HUES6 (cell line): ENCODE results near the gene AKT1.

Experiments used
- H3K27ac ChIP-seq: 2 replicates; pipeline ENCODE4 v1.7.0; 2013; ENCODE audit warnings: low read depth, mild to moderate bottlenecking, low read length, inconsistent platforms
- H3K27me3 ChIP-seq: 2 replicates; pipeline ENCODE4 v1.6.1; 2013; ENCODE audit warnings: low read length; ENCODE audit not compliant: control insufficient read depth, insufficient read depth
- H3K36me3 ChIP-seq: 2 replicates; pipeline ENCODE4 v1.6.1; 2013; ENCODE audit warnings: low read length; ENCODE audit not compliant: control insufficient read depth, insufficient read depth
- H3K4me1 ChIP-seq: 2 replicates; pipeline ENCODE4 v1.6.1; 2013; ENCODE audit warnings: low read length; ENCODE audit not compliant: control insufficient read depth, insufficient read depth
- H3K4me3 ChIP-seq: 2 replicates; pipeline ENCODE4 v1.5.1; 2013; ENCODE audit warnings: low read depth, low read length
- H3K9ac ChIP-seq: one replicate; pipeline ENCODE4 v1.6.1; 2013; ENCODE audit warnings: mild to moderate bottlenecking, low read length
- H3K9me3 ChIP-seq: 2 replicates; pipeline ENCODE4 v1.6.1; 2013; ENCODE audit warnings: low read depth, low read length; ENCODE audit not compliant: control insufficient read depth, insufficient read depth

Gene AKT1

DNA sequence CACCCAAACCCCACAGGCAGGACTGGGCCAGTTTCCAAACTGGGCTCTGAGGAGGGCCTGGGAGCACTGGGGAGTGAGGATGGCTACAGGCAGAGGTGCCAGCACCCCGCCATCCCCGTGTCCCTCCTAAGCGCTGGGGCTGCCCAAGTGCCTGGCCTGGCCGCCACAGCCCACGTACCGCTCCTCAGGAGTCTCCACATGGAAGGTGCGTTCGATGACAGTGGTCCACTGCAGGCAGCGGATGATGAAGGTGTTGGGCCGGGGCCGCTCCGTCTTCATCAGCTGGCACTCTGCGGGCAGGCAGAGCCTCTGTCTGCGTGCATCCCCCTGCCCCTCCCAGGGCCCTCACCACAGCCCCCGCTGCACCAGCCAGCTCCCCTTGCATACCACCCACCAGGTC lies 19.1 kb downstream of the AKT1 start:
- H3K27ac ChIP-seq, result no peak overlapping the region
- H3K4me1 ChIP-seq, result no peaks in the 10 kb centered on the region
- no peak overlapping the region for H3K9ac ChIP-seq
- peaks cover 66% of the 10 kb centered on the region for H3K36me3 ChIP-seq
- H3K9me3 ChIP-seq, result peaks cover 4% of the 10 kb centered on the region
- H3K4me3 ChIP-seq, result no peak overlapping the region
- H3K27me3 ChIP-seq, result no peaks in the 10 kb centered on the region

DNA sequence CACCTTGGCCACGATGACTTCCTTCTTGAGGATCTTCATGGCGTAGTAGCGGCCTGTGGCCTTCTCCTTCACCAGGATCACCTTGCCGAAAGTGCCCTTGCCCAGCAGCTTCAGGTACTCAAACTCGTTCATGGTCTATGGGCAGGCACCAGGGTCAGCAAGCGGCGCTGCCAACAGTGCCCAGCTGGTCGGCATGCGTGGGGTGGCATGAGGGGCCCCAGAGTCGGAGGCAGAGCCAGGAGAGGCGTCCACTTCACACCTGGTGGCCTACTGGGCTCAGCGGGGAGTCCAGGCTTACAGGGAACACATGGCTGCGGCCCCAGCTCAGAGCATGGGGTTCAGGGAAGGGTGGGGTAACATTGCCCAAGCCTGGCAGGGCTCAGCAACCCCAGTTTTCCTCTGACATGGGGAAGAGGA lies 20.5 kb downstream of the AKT1 start:
- no peak overlapping the region for H3K9ac ChIP-seq
- peaks cover 68% of the 10 kb centered on the region for H3K36me3 ChIP-seq
- H3K4me1 ChIP-seq, result no peaks in the 10 kb centered on the region
- no peak overlapping the region for H3K4me3 ChIP-seq
- peaks cover 12% of the 10 kb centered on the region for H3K9me3 ChIP-seq
- H3K27me3 ChIP-seq, result no peaks in the 10 kb centered on the region
- no peak overlapping the region for H3K27ac ChIP-seq

DNA sequence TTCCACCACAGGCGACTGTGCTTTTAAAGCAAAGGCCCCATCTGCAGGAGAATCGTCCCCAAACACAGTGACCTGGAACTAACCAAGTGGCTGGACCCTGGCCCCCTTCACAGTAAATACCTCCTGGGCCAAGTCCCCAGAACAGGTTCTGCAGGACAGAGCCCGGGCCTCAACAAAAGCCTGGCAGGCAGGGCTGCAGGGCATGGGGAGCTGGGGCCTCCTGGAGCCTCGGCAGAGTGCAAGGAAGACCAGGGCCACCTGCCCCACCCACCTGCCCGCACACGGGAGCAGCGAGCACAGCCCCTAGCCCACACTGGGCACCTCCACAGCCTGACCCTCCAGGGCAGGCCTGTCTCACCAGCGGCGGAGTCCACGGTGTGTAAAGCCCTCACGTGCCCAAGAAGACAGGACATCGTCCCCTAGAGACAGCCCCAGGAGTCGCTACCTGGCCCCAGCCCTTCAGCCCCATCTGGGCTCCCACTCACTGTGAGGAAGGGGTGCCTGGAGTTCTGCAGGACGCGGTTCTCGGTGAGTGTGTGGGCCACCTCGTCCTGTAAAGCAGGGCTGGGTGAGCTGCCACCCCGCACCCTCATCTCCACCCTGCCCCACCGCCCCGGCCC lies 21.0 kb downstream of the AKT1 start:
- H3K9me3 ChIP-seq, result peaks cover 12% of the 10 kb centered on the region
- peaks cover 67% of the 10 kb centered on the region for H3K36me3 ChIP-seq
- H3K4me3 ChIP-seq, result no peak overlapping the region
- no peak overlapping the region for H3K27ac ChIP-seq
- no peaks in the 10 kb centered on the region for H3K27me3 ChIP-seq
- H3K4me1 ChIP-seq, result peaks cover 4% of the 10 kb centered on the region; the same call in 1 of the 2 replicates
- no peak overlapping the region for H3K9ac ChIP-seq

DNA sequence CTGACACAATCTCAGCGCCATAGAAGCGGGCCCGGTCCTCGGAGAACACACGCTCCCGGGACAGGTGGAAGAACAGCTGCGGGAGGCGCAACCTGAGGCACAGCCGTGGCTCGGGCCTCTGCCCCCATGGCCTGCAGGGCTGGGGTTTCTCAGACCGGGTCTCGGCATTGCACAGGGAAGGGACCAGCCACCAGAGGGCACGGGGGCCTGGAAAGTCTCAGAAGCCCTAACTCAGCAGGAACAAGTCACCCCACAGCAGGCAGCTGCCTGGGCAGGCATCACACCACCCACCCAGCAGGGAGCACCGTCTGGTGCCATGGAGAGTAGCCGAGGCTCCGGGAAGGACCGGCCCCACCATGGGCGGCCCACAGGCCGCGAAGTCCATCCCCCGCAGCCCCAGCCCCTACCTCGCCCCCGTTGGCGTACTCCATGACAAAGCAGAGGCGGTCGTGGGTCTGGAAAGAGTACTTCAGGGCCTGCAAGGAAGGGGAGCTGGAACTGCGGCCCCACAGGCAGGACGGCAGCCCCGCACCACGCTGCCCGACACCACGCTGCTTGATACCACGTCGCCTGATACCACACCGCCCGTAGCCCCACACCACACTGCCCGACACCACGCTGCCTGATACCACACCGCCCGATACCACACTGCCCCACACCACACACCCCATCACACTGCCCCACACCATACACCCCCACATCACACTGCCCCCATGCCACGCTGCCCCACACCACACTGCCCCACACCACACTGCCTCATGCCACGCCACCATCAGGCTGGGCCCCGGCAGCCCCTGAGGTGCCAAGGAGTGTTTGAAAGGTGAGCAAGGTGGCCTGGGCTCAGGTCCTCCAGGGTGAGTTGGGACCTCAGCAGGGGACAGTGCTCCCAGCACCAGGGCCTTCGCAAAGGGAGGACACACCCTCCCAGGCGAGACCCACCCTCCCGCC lies 21.8 kb downstream of the AKT1 start:
- H3K4me1 ChIP-seq, result peaks cover 8% of the 10 kb centered on the region
- no peak overlapping the region for H3K9ac ChIP-seq
- H3K27ac ChIP-seq, result no peak overlapping the region
- no peak overlapping the region for H3K4me3 ChIP-seq
- no peaks in the 10 kb centered on the region for H3K27me3 ChIP-seq
- H3K9me3 ChIP-seq, result peaks cover 12% of the 10 kb centered on the region
- H3K36me3 ChIP-seq, result peaks cover 68% of the 10 kb centered on the region

DNA sequence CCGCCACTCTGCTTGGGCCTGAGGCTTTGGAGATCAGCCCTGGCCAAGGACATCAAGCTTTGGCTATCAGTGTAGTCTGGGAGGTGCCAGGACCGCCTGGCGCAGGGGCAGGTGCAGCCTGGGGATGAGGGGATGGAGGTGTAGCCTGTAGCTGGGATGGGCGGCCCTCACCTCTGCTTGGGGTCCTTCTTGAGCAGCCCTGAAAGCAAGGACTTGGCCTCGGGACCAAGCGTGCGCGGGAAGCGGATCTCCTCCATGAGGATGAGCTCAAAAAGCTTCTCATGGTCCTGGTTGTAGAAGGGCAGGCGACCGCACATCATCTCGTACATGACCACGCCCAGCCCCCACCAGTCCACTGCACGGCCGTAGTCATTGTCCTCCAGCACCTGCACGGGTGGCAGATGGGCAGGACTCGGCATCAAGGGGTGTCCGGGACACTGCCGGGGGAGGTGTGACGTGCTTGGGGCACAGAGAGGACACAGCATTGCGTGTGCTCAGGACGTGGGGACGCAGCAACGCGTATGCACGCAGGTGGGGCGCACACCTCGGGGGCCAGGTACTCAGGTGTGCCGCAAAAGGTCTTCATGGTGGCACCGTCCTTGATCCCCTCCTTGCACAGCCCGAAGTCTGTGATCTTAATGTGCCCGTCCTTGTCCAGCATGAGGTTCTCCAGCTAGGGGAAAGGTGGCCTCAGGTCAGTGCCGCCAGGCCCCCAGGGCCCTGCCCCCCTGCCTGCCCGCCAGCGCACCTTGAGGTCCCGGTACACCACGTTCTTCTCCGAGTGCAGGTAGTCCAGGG lies 22.6 kb downstream of the AKT1 start:
- no peak overlapping the region for H3K27ac ChIP-seq
- no peak overlapping the region for H3K4me3 ChIP-seq
- no peak overlapping the region for H3K9ac ChIP-seq
- H3K9me3 ChIP-seq, result peaks cover 12% of the 10 kb centered on the region
- H3K4me1 ChIP-seq, result peaks cover 10% of the 10 kb centered on the region
- H3K27me3 ChIP-seq, result no peaks in the 10 kb centered on the region
- H3K36me3 ChIP-seq, result peaks cover 68% of the 10 kb centered on the region

DNA sequence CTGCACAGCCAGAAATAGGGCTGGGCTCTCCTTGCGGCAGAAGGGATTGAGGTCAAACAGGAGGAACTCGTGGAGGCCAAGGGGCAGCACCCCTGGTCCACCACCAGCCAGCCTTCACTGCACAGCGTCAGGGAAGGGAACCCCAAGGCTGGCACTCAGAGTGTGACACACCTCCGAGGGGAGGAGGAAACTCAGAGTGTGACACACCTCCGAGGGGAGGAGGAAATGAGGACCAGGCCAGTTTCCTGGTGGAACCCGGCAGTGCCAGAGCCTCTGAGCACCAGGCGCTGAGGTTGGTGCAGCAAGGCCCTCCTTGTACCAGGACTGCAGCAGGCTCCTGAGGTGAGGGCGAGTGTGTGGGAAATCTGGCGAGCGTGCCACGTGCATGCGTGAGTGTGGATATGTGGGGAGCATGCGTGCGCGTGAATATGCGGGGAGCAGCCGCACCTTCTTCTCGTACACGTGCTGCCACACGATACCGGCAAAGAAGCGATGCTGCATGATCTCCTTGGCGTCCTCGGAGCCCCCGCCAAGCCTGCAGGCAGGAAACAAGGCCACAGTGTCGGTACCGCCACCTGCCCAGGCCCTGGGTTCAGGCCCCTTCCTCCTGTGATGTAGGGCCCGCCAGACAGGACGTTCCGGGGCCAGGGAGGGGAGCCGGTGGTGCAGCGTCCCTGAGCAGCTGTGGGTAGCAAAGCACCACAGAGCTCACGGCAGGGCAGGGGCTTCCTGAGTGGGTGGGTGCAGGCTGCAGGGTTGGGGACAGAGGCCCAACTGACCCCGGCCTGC lies 23.4 kb downstream of the AKT1 start:
- H3K4me3 ChIP-seq, result no peak overlapping the region
- peaks cover 12% of the 10 kb centered on the region for H3K9me3 ChIP-seq
- no peaks in the 10 kb centered on the region for H3K27me3 ChIP-seq
- H3K4me1 ChIP-seq, result peaks cover 10% of the 10 kb centered on the region
- H3K9ac ChIP-seq, result no peak overlapping the region
- H3K36me3 ChIP-seq, result peaks cover 64% of the 10 kb centered on the region
- H3K27ac ChIP-seq, result no peak overlapping the region

DNA sequence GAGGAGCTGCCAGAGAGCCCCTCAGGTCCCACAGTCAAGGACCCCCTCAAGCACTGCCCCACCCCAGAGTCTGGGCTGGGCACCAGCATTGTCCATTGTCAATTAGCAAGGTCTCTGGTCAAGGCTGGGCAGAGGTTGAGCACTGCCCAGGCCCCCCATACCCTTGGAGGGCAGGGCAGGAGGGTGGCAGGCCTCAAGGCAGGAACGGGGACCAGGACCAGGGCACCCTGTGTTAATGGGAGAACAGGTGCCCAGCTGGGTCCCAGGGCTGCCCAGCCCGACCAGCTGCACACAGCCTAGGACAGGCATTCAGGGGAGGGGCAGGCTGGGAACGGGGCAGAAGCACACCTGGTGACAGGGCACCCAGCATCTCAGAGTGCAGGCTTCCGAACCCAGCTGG lies 24.2 kb downstream of the AKT1 start:
- H3K36me3 ChIP-seq, result peaks cover 57% of the 10 kb centered on the region
- peaks cover 14% of the 10 kb centered on the region for H3K9me3 ChIP-seq

DNA sequence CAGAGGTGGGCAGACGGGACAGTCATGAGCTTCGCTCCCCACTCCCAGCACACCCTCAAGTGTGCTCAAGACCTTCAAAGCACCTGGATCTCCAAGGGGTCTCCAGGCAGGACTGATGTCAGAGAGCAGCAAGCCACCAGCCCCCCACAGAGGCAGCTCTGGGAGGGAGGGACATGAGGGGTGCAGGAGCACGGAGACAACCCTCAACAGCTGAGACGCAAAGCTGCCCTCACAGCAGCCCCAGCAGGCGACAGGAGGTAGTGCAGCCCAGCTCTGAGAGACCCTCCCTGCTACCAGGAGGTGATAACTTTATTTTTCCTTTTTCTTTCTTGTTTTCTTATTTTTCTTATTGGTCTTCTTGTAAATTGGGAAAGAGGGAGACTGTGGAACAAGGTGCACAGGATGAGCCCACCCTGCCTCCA lies 24.7 kb downstream of the AKT1 start:
- Histone ChIP-seq H3K9ac (no peak overlapping the region), H3K27ac (no peak overlapping the region), H3K4me3 (no peak overlapping the region), H3K4me1 (peaks cover 10% of the 10 kb centered on the region), H3K27me3 (no peaks in the 10 kb centered on the region), H3K9me3 (peaks cover 17% of the 10 kb centered on the region), H3K36me3 (peaks cover 54% of the 10 kb centered on the region)

More for the DNA sequence above, 24.2 kb downstream of the AKT1 start:
- H3K27ac ChIP-seq, result no peak overlapping the region
- no peak overlapping the region for H3K4me3 ChIP-seq
- H3K9ac ChIP-seq, result no peak overlapping the region
- H3K27me3 ChIP-seq, result no peaks in the 10 kb centered on the region
- peaks cover 10% of the 10 kb centered on the region for H3K4me1 ChIP-seq

DNA sequence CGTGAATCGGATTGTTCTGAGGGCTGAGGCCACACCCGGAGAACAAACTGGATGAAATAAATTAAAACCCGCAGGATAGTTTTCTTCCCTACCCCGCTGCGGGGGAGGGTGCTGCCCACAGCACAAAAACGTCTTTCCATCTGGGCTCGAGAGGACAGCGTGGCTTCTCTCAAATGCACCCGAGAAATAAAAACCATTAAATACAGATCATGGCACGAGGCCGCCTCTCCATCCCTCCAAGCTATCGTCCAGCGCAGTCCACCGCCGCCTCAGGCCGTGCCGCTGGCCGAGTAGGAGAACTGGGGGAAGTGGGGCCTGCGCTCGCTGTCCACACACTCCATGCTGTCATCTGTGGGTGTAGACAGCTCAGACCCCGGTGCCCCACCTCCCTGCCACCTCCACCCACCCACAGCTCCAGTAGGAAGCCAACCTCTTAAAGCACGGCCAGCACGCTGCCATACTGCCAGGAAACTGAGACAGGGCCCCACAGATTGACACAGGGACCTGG lies 25.4 kb downstream of the AKT1 start:
- Histone ChIP-seq H3K36me3 (peaks cover 48% of the 10 kb centered on the region), H3K9ac (no peak overlapping the region), H3K27me3 (no peaks in the 10 kb centered on the region), H3K4me1 (peaks cover 10% of the 10 kb centered on the region), H3K4me3 (no peak overlapping the region), H3K27ac (no peak overlapping the region), H3K9me3 (peaks cover 23% of the 10 kb centered on the region)

DNA sequence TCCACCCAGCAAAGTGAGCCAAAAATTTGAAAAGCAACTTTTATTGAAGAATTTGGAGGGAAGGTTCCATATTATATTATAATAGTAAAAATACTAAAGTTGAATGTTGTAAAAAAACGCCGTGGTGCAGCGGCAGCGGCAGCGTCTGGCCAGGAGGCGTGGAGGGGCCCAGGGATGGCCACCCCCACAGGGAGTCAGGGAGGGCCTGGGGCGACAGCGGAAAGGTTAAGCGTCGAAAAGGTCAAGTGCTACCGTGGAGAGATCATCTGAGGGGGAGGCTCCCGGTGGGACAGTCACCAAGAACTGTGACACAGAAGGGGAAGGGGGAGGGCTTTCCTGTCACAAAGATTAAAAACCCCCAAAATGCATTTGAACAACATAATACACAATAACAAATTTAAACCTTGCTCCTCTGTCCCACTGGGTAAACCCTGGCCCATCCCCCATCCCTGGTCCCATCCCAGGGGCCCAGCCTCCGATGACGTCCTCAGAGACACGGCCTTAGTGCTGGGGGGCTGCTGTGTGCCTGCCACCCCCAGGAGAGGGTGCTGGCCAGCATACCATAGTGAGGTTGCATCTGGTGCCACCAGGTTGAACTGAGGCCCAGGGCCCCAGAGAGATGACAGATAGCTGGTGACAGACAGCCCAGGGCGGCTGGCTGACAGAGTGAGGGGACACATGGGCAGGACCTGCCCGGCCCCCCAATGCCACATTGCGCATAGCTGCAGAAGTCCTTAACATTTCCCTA lies 26.1 kb downstream of the AKT1 start:
- no peak overlapping the region for H3K4me3 ChIP-seq
- H3K27me3 ChIP-seq, result no peaks in the 10 kb centered on the region
- peaks cover 23% of the 10 kb centered on the region for H3K9me3 ChIP-seq
- no peak overlapping the region for H3K27ac ChIP-seq
- no peak overlapping the region for H3K9ac ChIP-seq
- H3K36me3 ChIP-seq, result peaks cover 42% of the 10 kb centered on the region
- peaks cover 10% of the 10 kb centered on the region for H3K4me1 ChIP-seq
